Endothelial cell of umbilical vein (primary cell): ENCODE results near the gene FHDC1. TPM values are rescaled to one million over a fixed set of nuclear protein-coding genes. Genes with fewer than 3 reads are reported as not detected.

Experiments used
- BruUV-seq: library from RNA; stranded (reverse); fragments of 400-500 nt; replicated peaks from 2 replicates; lab custom pipeline; 2021; lab: Mats Ljungman, UMichigan
- CTCF ChIA-PET: fragments of 300-600, 350-600 bp; sonication (Branson Sonifier 250); formaldehyde crosslinking; loops from one replicate; lab custom pipeline; 2021; ENCODE audit warnings: antibody characterized with exemption, inconsistent platforms; lab: Charles Lee
- POLR2A ChIA-PET: fragments of 300-600, 350-600 bp; sonication (Branson Sonifier 250); formaldehyde crosslinking; loops from one replicate; lab custom pipeline; 2021; ENCODE audit warnings: antibody characterized with exemption, inconsistent platforms; lab: Charles Lee
- DNase-seq: peaks from one replicate; pipeline ENCODE4 v3.0.0-alpha.2; 2011; ENCODE audit warnings: low read depth, low spot score
- FAIRE-seq: peaks from 2 replicates; lab custom pipeline; 2011; peaks lifted over from hg19 to GRCh38; lab: Jason Lieb, UNC
- H2AFZ ChIP-seq: 2 replicates; pipeline ENCODE4 v1.6.0; 2012; ENCODE audit warnings: low read depth, low read length, control low read depth, inconsistent platforms
- H3K27ac ChIP-seq: 2 replicates; pipeline ENCODE4 v1.5.1; 2011; ENCODE audit warnings: low read depth, mild to moderate bottlenecking, control low read depth, low read length, moderate library complexity; ENCODE audit not compliant: insufficient read depth
- H3K27me3 ChIP-seq, 2 experiments: 2 replicates each; pipeline versions ENCODE4 v1.6.0 to v1.6.1; 2011; ENCODE audit warnings: low read length in 2 of 2, mixed read lengths in 1 of 2; ENCODE audit not compliant: control insufficient read depth in 2 of 2, insufficient read depth in 2 of 2
- H3K36me3 ChIP-seq, 2 experiments: 2 replicates in 1 of 2; 3 replicates in 1 of 2; pipeline ENCODE4 v1.5.1; 2011; ENCODE audit warnings: low read length in 2 of 2, mild to moderate bottlenecking in 1 of 2, moderate library complexity in 1 of 2; ENCODE audit not compliant: control insufficient read depth in 2 of 2, insufficient read depth in 2 of 2; ENCODE audit errors: extremely low read depth in 1 of 2
- H3K4me1 ChIP-seq: 3 replicates; pipeline ENCODE4 v1.5.1; 2011; ENCODE audit warnings: mild to moderate bottlenecking, low read length; ENCODE audit not compliant: control insufficient read depth, insufficient read depth; ENCODE audit errors: extremely low read depth
- H3K4me2 ChIP-seq: 2 replicates; pipeline ENCODE4 v1.6.1; 2011; ENCODE audit warnings: low read length, control low read depth, mixed read lengths; ENCODE audit not compliant: insufficient read depth
- H3K4me3 ChIP-seq, 3 experiments: fragments of 200-600 bp in 1 of 3; sonication (generic), shearing (Covaris generic) in 1 of 3; replicated peaks in 1 of 3; 2 replicates each; pipeline ENCODE4 v1.5.1; 2011 to 2016; ENCODE audit warnings: control low read depth in 3 of 3, low read length in 3 of 3, mild to moderate bottlenecking in 2 of 3, inconsistent platforms in 1 of 3, low read depth in 1 of 3, moderate library complexity in 1 of 3; ENCODE audit not compliant: insufficient read depth in 1 of 3
- H3K79me2 ChIP-seq: 2 replicates; pipeline ENCODE4 v1.6.0; 2012; ENCODE audit warnings: low read length, inconsistent platforms; ENCODE audit not compliant: control insufficient read depth, insufficient read depth
- H3K9ac ChIP-seq: replicated peaks from 2 replicates; pipeline ENCODE3; 2011; ENCODE audit warnings: low read length, control low read depth; ENCODE audit not compliant: insufficient read depth; ENCODE audit errors: extremely low read depth
- H3K9me1 ChIP-seq: replicated peaks from 3 replicates; pipeline ENCODE4 v1.6.0; 2011; ENCODE audit warnings: mild to moderate bottlenecking, low read length; ENCODE audit not compliant: control insufficient read depth, insufficient read depth; ENCODE audit errors: extremely low read depth
- H3K9me3 ChIP-seq: replicated peaks from 2 replicates; pipeline ENCODE4 v1.5.1; 2012; ENCODE audit warnings: low read length, inconsistent platforms; ENCODE audit not compliant: control insufficient read depth, insufficient read depth
- H4K20me1 ChIP-seq: replicated peaks from 2 replicates; pipeline ENCODE3; 2011; ENCODE audit warnings: mild to moderate bottlenecking, low read length; ENCODE audit not compliant: control insufficient read depth, insufficient read depth; ENCODE audit errors: extremely low read depth
- CTCF ChIP-seq, 2 donors: IDR thresholded peaks; 1 replicate in 1 of 2; 2 replicates in 1 of 2; pipeline ENCODE4 v1.5.1; 2011; ENCODE audit warnings: low read length in 2 of 2, mild to moderate bottlenecking in 2 of 2, moderate library complexity in 2 of 2, control low read depth in 1 of 2, inconsistent platforms in 1 of 2, low read depth in 1 of 2; ENCODE audit not compliant: insufficient read depth in 1 of 2; ENCODE audit errors: extremely low read depth in 1 of 2
- EZH2 ChIP-seq: IDR thresholded peaks from 2 replicates; pipeline ENCODE4 v1.6.1; 2012; ENCODE audit warnings: borderline replicate concordance, low read depth, mild to moderate bottlenecking, moderate library complexity, low read length, inconsistent platforms; ENCODE audit not compliant: severe bottlenecking
- FOS ChIP-seq: IDR thresholded peaks from 2 replicates; pipeline ENCODE4 v1.6.1; 2011; ENCODE audit warnings: mild to moderate bottlenecking, low read length, moderate library complexity, borderline replicate concordance; ENCODE audit not compliant: insufficient read depth
- JUN ChIP-seq: IDR thresholded peaks from 2 replicates; pipeline ENCODE4 v1.6.1; 2011; ENCODE audit warnings: borderline replicate concordance, low read depth; ENCODE audit not compliant: insufficient read length, insufficient read depth
- MAX ChIP-seq: IDR thresholded peaks from 2 replicates; pipeline ENCODE4 v1.6.1; 2011; ENCODE audit not compliant: insufficient read depth, insufficient read length
- MYC ChIP-seq: IDR thresholded peaks from one replicate; pipeline ENCODE4 v1.6.1; 2011; ENCODE audit warnings: mild to moderate bottlenecking, low read depth, low read length
- POLR2A ChIP-seq: IDR thresholded peaks from 2 replicates; pipeline ENCODE4 v1.6.1; 2012; ENCODE audit warnings: low read depth, mild to moderate bottlenecking, control low read depth, low read length
- POLR2AphosphoS5 ChIP-seq: IDR thresholded peaks from 2 replicates; pipeline ENCODE4 v1.6.1; 2012; ENCODE audit warnings: low read depth, mild to moderate bottlenecking, control low read depth, low read length, moderate library complexity; ENCODE audit not compliant: insufficient read depth
- dilution Hi-C: fragments of 300-500 bp; cut with MboI; formaldehyde crosslinking; loops from one replicate; pipeline ENCODE4 v1.15.0; 2019; ENCODE audit warnings: low sequenced_read_pairs; ENCODE audit not compliant: extremely low pct_ligation_motif_present
- intact Hi-C: fragments of 100-400 bp; cut with micrococcal nuclease; formaldehyde crosslinking; loops from one replicate; pipeline ENCODE4 v1.10.0; 2022
- polyA plus RNA-seq, 4 experiments: library from polyadenylated mRNA; depleted of rRNA in 3 of 4; stranded (reverse) in 3 of 4; unstranded in 1 of 4; fragments of >200 nt; gene quantifications; 2 replicates each; pipeline versions ENCODE4 v1.2.1 to v1.2.3, GENCODE V29; 2011 to 2012; ENCODE audit warnings: missing spikeins in 1 of 4
- total RNA-seq: library from RNA; stranded (reverse); gene quantifications from 2 replicates; pipeline ENCODE4 v1.2.3, GENCODE V29; 2021

Gene FHDC1
- total and polyA plus RNA-seq, 2 donors (not counting 3 experiments of a cell fraction or from before 2014, with no cell fraction given) = 0.03 to 0.18 TPM

- Histone ChIP-seq H4K20me1 (no peaks in the 10 kb centered on the region), H3K9me1 (no peaks in the 10 kb centered on the region), H3K27me3 (peaks cover 0 to 2% of the 10 kb centered on the region in 2 experiments), H3K9ac (no peak overlapping the region), H3K27ac (no peak overlapping the region), H3K4me2 (no peak overlapping the region), H2AFZ (no peak overlapping the region), H3K4me3 (no peak overlapping the region), H3K79me2 (no peaks in the 10 kb centered on the region), H3K9me3 (no peaks in the 10 kb centered on the region), H3K36me3 (no peaks in the 10 kb centered on the region), H3K4me1 (no peaks in the 10 kb centered on the region)
- DNase-seq = no peak
- CTCF ChIA-PET = no interaction called here
- dilution Hi-C loops (no loop called here), intact Hi-C loops (no loop called here)
- TF ChIP-seq MAX (no peak), EZH2 (no peak)
- POLR2A ChIA-PET = no interaction called here
- no peak for FAIRE-seq
- no TSS peak for BruUV-seq
Measured at GRCh38 chr4:152981278-152981677, 45.2 kb downstream of the FHDC1 start.

GRCh38 chr4:152981842-152982241 lies 45.7 kb downstream of the FHDC1 start:
- H3K9me3 ChIP-seq = no peaks in the 10 kb centered on the region
- POLR2A ChIA-PET = no interaction called here
- H3K79me2 ChIP-seq = no peaks in the 10 kb centered on the region
- intact Hi-C loops = no loop called here
- no peaks in the 10 kb centered on the region for H3K36me3 ChIP-seq
- H3K4me3 ChIP-seq = no peak overlapping the region
- H3K27me3 ChIP-seq = peaks cover 0 to 2% of the 10 kb centered on the region in 2 experiments
- no peak for TF ChIP-seq EZH2
- no peak for TF ChIP-seq MAX
- no peak for TF ChIP-seq CTCF (IDR thresholded peaks at IDR 0.05; ENCODE audit: extremely low read depth in 1 of 2, insufficient read depth in 1 of 2, low read depth in 1 of 2, low read length in 2 of 2)
- no peak for TF ChIP-seq MYC
- TF ChIP-seq JUN = no peak
- TF ChIP-seq POLR2AphosphoS5 = no peak
- no peak for TF ChIP-seq POLR2A
- no peak for TF ChIP-seq FOS
- no peaks in the 10 kb centered on the region for H3K9me1 ChIP-seq
- no peak for FAIRE-seq
- no peaks in the 10 kb centered on the region for H3K4me1 ChIP-seq
- dilution Hi-C loops = no loop called here
- DNase-seq = no peak
- H3K9ac ChIP-seq = no peak overlapping the region
- CTCF ChIA-PET = no interaction called here
- no peak overlapping the region for H3K27ac ChIP-seq
- no peak overlapping the region for H2AFZ ChIP-seq
- H4K20me1 ChIP-seq = no peaks in the 10 kb centered on the region
- H3K4me2 ChIP-seq = no peak overlapping the region
- BruUV-seq = no TSS peak
